Measurements from ENCODE around the gene THY1.
A peak's percentile ranks its signal among the peaks of the same experiment; 100 is the strongest.

Gene THY1

DNA sequence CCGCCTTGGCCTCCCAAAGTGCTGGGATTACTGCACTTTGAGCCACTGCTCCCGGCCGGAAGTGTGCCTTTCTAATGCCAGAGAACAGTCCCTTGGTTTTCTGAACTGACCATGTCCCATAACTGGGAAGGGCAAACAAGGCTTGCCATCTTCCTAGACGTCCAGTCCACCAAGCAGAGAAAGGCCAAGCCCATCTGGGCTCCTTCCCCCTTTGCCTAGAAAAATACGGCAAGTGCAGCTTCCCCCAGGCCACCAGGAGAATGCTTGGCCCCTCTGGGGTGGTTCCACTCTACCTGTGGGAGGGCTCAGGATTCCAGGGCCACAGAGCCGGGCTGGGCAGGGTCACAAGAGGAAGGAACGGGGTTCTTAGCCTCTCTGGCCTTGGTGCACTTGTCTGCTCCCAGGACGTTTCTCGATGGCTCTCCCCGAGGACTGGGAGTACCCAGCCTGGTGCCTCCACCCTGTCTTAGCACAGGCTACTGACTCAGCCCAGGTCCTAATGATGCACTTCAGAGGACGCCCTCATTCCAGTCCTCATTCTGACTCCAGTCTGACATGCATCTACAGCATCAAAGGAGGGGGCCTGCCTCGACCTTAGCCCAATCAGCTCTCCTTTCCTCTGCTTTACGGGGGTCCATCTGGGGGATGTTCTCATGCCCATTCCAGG, 42.7 kb downstream of the THY1 start:
- DNase-seq: peak; percentile 45

DNA sequence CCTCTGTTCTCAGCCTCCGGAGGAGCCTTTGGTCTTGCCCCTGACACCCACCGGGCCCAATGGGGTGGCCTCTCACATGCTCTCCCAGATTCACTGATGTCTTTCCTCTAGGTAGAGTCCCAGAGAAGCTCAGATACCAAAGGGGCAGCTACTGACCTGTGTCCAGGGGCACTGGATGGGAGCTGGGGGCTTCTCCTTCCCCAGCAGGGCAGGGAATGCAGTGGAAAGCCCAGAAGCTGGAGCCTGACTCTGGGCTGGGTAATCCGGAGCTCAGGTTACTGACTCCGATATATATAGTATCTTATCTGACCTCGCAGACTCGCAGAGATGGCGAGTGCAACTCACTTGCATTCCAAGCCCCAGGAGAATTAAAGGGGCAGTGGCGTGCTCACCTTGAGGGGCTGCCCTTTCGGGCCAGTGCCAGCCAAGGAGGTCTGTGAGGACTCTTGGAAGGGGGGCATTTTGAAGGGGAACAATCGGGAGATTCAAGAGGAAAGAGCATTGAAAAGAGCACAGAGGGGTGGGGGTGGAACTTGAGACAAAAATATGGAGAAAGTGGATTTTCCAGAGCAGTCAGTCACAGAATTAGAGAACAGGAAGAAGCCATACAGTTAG, 44.0 kb downstream of the THY1 start:
- peak; percentile 76 for DNase-seq

DNA sequence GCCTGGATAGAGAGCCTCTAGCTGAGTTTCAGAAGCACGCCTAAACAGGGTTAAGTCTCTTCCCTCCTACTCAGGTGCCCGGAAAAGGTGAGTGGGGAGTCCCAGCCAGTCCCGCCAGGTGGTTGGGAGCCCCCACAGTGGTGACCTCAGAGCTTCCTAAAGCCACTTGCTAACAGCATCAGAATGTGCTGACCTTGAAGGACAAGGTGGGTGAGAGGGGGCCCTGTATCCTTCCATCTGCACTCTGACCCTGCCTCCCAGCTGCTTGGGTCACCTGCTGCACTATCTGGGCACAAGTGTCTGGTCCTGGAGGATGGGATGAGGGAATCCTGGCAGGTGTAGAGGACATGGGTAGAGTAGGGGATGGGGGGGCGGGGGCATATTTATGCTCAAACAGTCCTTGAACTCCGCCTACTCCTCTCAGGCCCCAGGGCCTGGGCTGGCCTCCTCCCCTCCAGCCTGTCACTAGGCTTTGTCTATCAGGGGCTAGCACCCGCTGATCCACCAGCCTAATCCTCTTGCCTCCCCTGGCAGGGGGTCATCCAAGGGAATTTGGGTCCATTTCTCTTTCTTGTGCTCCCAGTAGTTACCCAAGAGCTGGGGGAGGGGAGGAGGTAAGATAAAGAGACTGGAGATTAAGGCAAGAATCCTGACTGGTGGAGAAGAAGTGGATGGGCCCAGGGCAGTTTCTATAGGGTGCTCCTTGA, 44.9 kb downstream of the THY1 start:
- DNase-seq: peak; percentile 64

DNA sequence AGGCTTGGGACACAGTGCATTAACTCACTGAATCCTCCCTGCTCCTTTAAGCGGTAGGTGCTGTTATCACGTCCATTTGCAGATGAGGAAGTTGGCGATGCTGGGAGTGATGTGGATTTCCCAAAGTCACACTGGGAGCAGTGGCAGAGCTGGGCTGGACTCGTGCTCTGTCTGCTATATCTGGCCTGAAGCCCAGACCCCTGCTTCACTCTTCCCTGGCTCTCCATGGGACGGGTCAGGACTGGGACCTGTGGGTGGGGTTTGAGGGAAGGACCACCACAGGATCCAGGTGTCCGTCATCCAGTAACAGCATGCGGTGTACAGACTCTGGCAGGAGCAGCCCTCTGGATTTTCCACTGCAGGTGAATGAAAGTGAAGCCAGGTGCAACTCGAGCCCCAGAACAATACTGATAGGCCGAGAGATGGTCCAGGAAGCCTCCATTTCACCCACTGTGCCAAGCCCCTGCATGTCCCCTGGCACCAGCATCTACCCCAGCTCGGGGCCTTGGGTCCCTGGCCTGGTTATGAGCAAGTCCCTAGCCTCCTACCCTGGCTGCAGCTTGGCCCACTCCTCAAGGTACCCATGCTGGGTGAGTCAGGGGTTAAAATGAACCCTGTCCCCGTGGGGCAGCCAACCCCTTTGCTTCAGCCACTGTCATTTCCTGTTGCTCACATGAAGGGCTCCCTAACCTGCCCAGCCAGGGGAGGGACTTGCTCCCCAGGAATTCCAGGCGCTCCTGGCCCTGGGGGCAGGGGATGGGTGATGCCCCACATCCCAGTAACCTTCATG, 45.7 kb downstream of the THY1 start:
- DNase-seq: peak; percentile 72

DNA sequence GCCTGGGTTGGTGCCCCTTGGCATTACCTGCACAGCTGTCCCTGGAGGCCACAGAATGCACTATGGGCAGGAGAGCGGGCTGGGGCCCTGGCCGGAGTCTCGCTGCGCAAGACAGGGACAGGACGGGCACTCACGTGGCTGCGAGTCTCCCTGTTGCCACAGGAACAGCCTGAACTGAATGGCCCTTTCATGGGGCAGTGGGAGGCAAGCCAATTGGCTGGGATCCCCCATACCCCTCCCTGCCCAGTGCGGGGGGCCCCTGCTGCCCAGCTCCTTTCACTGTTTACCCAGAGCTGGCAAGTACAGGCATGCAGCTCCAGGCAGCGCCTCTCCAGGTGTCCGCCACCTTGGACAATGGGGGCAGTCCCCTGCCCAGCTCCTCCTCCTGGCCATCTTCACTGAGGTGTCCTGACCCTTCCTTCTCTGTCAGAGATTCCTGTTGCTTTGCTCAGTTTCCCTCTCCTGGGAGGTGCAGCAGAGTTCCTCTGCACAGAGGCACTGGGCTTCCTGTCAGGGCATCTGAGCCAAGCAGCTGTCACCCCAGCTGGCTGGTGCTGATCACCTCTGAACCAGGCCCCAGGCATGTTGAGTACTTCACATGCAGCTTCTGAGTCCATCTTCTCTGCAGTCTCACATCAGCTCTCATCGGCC, 46.6 kb downstream of the THY1 start:
- peak; percentile 41 for DNase-seq

DNA sequence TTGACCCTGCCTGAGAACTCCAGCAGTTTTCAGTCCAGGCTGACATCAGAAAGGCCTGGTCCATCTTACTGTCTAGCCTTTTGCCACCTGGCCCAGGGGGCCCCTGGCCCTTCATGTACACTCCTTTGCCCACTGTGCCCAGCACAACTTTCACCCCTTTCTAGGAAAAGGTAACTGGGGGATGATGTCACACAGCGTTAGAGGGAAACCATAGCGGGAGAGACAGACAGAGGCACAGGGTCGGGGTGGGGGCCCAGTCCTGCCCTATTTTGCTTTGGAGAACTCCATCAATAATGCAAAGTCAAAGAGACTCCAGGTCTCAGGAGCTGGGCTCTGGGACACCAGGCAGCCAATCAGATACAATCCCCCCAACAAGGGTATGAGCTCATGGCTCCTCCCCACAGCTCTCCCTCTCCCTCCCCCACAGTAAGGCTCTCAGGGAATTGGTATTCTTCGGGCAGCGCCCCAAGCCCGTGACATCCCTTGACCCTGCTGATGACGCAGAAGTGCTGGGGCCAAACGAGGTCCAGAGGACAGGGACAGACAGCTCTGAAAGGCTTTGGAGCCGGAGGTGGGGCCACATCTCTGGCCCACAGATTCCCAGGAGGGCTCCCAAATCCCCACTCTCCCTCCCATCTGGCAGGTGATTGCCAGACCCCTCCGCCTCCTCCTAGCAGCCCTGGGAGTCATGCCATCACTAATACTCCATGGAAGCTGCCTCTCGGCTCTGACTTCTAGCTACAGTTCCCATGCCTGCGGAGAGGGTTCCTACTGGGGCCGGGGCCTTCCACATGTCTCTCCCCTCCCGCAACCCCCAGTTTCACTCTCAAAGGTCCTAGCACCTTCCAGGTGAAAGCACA, 47.4 kb downstream of the THY1 start:
- no peak for DNase-seq

DNA sequence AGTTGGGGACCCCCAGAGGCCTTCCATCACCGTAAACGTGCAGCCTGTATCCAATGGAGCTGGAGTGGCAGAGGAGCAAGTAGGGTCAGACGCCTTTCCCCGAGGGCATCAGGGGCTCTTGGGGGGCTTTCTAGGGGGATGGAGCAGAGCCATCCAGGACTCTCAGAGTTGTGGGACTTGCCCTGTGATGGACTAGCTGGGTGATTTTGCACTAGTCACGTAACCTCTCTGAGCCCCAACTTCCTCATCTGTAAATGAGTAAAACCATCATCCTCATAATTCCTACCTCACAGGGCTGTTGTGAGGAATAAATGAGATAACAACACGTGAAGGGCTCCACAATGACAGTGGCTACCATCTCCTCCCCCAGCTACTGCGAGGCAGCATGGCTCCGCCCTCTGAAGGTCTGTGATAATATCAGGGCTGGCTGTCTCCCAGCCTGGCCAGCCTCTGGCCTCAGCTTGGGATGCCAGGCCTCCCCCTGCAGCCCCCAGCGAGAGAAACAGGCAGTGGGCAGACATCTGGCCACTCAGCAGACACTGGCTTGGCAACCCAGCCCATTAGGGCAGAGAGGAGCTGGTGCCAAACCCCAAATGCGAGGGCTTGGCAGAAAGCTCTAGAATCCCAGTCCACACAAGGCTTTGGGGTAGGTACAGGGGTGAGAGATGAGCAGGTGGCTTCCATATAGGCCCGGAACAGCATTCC, 48.2 kb downstream of the THY1 start:
- peak; percentile 88 for DNase-seq

DNA sequence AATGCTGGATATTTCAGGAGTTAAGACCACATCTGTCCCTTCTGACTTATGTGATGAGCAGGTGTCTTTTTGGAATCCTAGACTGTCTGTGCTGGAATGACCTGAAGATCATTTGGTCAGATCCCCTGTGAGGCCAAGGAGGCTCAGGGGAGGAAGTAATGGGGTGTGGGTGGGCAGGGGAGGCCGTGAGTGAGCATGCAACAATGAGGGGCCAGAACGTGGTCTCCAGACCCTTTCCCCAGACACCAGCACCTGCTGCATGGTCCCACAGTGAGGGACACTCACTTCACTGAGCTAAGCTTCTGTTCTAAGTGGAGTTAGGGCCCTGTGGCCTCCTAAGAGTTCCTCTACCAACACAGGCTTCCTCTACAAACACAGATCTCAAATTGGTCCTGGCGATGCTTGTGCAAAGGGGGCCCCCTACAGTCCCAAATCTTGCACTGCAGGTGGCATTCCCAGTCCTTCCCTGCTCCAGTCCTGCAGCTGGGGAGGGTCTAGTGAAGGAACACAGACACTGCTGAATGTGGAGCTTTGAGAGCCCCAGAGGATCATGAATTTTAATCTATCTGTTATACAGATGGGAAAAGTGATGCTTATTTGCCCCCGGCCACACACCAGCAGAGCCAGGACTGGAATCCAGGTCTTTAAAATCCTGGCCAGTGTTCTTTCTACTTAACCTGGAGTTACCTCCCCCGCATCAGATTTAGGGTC, 48.9 kb downstream of the THY1 start:
- DNase-seq: peak; percentile 83

DNA sequence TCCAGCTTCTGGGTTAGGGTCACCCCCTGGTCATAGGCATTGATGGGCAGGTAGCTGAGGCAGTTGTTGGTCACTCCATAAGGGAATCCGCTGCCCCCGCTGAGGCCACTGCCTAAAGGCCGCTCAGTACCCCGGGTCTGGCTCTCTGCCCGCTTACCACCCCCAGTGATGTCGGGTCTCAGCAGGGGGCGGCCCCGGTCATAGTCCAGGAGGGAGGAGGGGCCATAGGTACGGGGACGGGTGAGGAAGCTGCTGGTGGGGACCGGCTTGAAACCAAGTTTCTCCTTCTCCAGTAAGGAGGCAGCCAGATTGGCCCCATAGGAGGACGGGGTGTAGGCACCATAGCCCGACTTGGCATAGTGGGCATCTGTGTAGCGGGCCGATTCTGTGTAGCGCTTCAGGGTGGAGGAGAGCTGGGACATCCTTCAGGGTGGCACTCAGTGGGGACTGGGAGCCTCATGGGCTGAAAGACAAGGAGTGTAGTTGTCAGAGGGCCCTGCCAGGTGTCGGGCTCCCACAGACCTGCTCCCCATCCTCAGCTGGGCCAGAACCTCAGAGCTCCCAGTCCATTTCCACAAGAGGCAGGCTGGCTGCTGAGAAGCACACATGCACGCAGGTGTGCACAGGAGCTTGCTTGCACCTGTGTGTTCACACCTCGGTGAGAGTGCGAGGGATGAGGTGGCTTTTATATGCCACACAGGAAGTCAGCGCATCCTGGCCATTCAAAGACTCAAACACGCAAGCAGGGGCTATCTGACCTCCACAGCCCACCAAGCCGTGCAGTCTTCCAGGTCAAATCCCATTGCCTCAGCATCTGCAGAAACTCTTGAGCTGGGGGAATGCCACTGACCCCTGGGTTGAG, 49.7 kb downstream of the THY1 start:
- no peak for DNase-seq

DNA sequence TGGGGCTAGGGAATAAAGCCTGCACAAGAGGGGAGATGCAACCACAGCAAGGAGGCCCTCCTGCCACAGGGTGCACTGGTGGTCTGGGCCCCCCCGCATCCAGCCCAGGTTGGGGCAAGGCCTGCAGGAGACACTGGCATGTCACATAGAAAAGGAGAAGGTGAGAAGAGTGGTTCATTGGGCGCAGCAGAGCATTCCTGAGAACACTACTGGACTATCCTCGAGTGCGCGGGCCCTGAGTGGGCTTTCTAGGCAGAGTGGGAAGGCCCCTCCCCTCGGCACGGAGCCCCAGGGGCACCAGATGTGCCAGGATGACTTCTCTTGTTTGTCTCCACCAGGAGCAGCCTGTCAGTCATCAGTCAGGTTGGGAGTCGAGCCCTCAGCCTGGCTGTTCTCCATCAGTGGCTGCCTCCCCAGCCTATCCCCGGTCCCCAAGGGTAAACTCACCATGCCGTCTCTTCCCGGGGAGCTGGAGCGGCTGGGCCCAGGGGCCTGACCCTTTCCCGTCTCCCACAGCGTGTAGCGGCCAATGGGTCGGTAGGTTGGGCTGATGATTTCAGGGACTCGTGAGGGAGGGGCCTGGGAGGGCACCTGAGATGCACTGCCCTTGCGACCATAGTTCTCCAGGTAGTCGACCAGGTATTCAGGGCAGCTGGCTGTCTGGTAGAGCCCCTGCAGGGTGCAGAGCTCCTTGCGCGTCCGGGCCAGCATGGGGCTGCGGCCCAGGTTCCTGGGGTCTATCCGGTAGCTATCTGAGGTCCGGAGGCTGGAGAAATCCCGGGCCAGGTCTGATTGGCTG, 50.5 kb downstream of the THY1 start:
- no peak for DNase-seq

DNA sequence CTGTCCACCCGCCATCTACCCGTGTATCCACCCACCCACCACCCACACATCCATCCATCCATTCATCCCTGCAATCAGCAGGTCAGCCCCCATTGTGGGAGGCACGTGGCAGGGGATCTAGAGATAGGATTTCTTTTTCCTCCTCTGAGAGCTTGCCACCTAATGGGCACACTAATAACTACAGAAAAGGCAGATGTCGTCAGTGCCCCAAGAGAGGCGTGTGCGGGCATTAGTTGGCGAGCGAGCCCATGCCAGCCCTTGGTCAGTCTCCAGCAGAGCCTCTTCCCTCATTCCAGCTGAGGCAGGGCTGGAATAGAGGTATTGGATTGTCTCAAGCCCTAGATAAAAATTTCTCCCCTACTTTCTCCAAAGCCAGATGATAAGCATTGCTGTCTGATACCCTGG, 51.2 kb downstream of the THY1 start:
- no peak for DNase-seq

DNA sequence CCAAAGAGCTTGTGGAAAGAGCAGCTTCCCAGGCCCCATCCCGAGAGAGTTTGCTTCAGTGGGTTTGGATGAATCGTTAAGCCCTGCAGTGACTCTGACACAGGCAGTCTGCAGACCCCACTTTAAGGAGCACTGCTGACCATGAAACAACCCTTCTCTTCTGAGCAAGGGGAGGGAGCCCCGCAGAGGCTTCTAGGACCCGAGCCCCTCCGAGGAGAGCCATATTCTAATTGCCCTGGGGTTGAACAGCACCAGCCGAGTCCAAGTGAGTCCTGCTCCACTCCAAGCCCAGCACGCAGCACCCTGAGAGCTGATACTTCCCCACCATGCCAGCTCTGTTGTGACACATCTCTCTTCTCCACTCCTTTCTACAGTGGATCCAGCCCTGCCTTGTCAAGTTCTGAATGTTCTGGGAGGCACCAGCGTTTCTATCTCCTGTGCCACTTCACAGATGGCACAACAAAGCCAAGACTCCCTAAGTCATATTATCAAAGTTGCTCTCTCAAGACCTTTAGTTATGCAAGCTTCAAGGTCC, 51.8 kb downstream of the THY1 start:
- DNase-seq: no peak

DNA sequence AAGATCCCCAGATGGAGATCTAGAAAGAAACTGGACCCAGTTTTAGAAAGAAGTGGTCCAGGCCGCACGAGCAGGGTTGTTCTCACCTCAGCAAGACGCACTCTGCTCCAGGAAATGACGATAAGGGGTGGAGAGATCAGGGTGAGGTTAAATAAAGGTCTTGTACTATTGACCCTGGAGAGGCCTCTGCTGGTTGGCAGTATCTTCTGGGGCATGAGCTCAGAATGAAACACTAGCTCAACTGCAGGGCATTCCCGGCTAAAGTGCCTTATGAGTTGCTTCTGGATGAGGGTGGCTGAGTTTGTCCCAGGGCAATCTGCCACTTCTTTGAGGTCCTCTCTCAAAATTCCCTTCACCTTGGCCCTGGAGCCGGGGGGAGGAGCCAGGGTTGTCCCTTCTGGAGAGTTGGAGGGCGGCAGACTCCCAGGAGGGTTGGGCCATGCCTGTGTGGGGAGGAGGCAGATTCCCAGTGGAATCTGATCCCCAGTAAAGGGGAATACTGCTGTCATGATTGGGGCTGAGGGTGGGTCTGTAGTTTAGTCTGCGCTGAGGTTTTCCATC, 52.4 kb downstream of the THY1 start:
- no peak for DNase-seq

DNA sequence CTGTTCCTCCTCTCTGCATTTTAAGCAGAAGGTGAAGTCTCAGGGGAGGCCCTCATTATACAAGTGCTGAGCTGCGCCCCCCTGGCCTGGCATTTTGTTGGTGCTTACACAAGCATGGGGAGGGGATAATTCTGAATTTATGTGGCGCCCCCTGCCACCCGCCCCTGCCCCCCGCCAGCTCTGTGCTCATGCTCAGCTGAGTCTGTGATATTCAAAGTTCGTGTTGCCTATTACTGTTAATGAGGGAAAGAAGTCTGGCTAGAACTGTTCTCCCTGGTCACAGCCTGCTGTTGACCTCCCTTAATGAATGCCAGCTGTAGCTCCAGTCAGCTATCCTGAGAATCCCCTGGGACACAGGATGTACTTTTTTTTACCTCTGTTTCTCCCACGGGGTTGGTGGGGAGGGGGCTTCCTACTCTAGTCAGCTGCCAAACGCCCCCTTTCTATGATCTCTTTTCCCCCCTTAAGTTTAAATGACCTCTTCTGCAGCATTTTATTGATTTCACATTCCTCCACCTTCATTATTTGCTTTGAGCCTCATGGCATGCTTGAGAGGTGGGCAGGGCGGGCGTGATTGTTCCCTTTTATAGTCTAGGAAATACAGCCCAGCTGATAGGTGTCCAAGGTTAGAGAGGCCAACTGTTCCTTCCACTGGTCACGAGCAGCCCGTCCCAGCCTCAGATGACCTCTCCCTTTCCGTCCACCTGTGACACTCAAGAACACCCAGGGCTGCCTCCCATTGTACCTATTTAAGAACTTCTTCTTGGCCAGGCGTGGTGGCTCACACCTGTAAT, 53.6 kb downstream of the THY1 start:
- DNase-seq: no peak

DNA sequence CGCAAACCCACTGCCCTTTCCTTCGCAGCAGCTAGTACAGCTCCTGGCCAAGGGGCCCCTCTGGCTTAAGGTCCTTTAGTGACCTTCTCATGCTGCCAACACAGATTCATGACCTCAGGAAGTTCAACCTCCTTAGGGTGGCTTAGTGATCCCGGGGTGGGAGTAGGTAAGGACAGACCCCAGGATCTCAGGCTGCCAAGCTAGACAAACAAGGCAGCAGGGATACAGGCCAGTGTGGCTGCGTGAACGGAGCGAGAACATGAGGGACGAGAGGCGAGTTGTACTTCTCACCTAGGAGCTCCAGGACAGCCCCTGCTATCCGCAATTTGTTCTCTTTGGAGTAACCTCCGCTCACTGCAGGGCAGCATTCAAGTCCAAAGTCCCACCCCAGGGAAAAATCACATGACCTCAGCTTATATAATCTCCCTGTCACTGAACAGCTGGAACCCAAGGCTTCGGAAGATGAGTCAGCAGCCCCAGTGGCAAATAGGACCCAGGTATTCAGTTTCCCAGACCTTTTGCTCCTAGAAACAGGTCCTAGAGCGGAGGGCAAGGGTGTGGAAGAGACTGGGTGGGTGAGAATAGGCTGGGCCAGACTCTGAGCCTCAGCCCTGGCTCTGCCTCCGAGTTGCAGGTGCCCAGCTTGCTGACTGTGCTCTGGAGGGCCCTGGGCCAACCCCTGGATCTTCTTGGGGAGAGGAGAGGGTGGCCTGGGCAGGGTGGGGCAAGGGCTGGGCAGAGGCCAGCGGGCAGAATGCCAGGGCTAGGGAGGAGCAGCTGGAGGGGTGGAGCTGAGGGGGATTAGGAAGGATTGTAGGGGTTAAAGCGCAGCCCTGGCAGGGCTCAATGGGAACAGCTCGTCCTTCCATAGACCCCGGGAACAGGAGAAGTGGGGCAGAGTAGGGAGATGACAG, 54.6 kb downstream of the THY1 start:
- no peak for DNase-seq

DNA sequence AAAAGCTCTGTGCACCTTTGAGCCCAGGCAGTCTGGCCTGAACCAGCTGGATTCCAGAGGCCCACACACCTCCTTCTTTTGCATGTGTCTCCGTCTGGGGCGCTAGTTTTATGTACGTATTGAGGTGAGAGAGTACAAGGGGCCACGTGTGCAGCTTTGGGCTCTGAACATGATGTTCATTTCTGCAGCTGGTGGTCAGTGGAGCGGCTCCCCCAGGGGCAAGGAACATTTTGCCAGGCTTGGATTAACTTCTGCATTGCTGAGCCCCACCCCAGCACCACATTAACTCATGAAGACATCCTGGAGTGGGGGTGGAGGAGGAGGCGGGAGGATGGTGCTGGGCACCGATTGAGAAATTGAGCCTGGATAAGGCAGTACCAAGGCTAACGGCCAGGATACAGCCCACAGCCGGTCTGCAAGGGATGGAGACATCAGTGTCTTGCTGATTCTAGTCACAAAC, 55.3 kb downstream of the THY1 start:
- DNase-seq: no peak
